Inflammatory macrophage (primary cell): Measurements from ENCODE around the gene TRAF3.
"Not testable (repeated sequence)": the region's sequence is repeated elsewhere in the genome, so short reads cannot be mapped to it uniquely, and the experiment has no call there.

Source experiments
- DNase-seq, 2 donors: peaks; one replicate each; pipeline ENCODE4 v3.0.0-alpha.2; 2020 to 2022

TRAF3 gene

DNA sequence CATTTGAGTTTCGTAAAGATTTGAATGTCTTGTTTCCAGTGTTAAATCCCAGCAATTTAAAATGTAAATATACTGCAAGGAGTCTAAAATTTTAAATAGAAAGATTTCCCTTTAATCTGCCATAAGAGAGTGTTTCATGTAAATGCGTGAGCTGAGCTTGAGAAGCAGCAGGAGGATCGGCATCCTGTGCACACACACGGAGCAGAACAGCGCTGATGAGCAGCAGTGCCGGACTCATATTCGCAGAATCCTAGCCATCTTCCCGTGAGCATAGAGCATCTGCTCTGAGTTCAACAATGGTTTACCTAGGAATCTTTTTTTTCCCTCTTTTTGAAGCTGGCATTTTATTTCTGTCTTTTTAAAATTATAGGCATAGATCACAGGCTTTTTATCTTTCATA is 115.4 kb downstream of the TRAF3 start:
- DNase-seq, result no peak

DNA sequence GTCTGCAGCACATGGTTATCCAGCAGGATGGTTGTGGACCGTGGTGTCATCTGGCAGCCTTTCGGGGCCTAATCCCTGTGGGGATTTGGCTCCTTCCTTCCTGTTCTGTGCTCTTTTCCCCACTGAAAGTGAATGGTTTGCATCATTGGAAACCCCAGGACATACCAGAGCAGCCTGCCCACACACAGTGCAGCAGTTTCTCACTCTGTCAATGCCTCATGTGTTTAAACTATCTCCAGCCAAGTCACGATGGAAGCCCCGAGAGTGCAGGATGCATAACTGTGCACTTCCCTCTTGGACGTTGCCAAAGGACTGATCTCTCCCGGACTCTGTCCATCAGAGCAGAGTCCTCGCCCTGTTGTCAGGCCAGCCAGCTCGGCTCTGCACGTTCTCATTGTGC is 116.2 kb downstream of the TRAF3 start:
- no peak for DNase-seq

DNA sequence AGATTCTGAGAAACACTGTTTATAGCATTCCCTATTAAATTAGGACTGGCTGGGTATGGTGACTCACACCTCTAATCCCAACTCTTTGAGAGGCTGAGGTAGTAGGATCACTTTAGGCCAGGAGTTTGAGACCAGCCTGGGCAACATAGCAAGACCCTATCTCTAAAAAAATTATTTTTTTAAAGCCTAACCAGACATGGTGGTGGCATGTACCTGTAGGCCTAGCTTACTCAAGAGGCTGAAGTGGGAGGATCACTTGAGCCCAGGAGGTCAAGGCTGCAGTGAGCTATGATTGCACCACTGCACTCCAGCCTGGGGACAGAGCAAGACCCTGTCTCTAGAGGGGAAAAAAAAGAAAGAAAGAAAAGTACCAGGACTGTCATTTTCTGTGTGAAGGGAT is 119.5 kb downstream of the TRAF3 start:
- not testable (repeated sequence) for DNase-seq

DNA sequence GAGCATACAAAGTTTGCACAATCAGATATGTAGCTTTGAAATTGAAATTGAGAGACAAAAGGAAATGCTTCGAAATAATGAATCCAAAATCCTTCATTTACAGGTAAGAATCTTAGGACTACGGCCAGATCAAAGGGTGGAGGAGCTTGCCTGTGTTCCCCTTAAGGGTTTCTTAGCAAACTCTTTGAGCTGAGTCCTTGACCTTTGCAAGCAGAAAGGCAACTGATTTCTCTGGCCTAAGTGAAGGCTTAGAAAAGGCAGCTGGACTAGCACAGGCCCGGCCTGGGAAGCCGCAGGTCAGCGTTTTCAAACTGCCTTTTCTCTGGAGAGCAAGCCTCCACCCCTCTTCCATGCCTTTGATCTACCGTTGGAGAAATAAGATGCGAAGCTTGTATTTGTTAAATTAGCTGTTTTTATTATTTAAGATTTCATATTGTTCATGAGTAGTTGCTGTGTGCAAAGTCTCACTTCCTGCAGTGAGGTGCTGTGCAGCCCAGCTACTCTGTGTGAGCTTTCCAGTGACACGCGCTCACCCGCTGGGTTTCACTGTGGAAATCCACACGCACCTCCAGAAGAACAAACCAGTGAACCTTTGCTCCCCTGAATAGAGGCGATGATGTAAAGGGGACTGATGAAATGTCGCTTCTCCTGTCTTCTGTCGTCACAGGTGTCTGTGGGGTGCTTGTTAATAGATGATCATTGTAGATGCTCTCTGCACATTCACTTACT is 120.2 kb downstream of the TRAF3 start:
- no peak for DNase-seq

DNA sequence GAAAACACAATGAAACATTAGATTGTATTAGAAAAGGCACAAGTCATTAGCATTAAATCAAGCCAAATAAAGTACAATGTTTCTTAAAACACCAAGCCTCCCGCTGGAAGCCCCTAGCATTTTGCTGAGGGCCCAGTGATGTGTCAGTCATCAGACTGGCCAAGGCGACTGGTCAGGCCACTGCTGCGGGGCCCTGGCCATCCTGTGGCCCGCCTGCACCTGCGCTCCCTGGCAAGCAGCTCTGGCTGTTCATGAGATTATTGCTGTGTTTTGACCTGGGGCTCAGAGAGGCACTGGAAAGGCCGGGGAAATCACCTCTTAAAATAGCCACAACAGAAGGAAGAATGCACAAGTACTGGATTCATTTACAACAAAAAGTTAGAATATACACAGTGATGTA is 121.0 kb downstream of the TRAF3 start:
- no peak for DNase-seq

DNA sequence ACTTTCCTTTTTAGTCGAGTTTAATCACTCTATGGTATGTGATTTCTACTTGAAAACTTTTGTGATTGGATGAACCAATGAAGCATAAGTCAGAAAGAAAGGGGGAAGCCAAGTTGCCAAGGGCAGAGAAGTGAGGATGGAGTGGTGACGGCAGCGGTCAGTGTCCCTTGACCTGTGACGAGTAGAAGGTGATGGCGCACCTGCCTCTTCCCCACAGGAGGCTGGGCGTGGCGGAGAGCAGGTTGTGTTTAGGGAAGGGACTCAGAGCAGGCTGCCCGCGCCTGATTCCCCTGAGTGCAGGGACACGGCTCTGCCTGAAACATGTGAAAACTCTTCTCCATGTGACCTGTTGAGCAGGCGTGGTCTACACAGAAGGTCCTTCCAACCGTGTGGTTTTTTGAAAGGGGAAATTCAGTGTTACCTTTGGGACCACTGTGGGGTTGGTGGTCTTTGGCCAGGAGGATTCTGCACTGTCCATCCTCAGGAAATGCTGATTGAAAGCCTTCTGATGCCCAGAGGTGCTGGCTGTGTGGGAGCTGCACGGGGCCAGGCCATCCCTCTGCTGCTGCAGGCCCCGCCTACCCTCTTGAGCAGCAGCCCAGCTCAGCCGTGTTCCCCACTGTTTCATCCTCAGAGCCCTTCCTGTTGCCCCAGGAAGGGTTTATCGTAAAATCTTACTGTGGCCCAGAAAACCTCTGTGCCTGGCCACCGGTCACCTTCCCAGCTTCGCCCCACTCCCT is 121.7 kb downstream of the TRAF3 start:
- DNase-seq, result no peak

DNA sequence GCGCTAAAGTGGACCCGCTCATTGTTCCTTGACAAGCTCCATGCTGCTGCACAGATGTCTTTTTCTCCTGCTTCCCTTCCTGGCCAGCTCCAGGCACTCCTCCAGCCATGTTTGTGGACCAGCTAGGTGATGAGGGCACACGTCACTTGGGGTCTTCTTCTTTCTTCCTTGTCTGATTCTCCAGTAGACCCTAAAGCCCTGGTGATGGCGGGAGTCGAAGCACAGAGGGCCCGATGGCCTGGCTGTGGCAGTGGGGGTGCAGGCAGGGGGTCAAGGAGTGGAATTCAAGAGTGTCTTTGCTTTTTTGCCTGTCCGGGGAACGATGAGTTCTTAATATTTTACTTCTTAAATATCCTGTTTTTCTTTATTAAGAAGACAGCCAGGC is 122.3 kb downstream of the TRAF3 start:
- DNase-seq, result no peak

DNA sequence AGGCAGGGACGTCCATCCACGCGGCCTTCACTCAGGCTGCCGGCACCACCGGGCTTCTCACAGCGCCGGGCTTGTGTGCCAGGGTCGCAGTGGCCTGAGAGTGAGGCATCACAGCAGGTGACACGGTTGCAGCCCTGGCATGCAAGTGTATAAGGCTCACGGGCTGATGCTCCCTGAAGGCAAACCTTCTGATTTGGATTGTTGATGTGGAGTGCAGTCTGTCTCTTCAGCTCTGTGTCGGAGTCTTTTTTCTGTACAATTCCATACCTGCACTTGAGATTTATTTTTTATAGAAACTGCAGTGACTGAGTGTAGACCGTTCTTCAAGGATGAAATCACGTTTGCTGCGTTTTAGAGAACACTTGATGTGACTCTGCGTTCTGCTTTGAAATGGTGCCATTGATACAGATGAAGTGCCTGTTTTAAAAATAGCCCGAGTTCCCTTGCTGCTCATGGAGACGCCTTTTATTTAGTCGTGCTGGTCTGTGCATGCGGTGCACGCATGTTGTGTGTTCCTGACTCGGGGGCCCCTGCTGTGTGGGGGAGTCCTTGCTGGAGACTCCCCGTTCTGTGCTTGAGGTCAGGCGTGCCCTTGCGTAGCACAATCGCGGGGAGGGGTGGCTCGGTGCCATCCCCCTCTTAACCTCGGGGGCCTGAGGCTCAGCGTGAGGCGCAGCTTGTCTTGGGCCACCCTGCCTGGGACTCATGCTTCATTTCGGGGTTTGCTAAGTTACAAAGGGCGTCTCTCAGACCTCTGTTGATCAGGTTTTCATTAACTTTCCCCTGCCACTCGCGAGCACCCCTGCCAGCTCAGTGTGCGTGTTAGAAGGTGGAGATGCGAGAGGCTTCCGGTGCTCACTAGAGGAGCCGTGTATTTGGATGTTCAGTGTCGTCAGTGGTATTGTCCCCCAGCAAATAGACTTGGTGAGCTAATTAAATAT is 123.7 kb downstream of the TRAF3 start:
- no peak for DNase-seq

DNA sequence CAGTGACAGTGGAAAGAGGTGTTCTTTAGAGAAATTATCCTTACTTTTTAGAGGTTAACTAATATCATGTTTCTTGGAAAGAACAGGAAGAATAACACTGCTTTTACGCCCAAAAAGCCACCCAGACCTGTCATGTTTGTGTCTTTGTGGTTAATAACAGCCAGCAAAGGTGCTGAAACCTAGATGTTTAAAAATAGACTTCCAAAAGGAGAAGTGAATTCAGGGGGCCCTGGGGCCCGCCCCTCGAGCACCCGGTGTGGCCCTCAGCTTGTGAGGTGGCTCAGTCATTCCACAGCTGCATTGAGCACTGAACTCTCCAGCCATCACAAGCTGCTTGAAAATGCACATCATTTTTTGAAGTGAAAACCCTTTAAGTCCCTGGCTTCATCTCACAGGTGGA is 124.4 kb downstream of the TRAF3 start:
- no peak for DNase-seq

DNA sequence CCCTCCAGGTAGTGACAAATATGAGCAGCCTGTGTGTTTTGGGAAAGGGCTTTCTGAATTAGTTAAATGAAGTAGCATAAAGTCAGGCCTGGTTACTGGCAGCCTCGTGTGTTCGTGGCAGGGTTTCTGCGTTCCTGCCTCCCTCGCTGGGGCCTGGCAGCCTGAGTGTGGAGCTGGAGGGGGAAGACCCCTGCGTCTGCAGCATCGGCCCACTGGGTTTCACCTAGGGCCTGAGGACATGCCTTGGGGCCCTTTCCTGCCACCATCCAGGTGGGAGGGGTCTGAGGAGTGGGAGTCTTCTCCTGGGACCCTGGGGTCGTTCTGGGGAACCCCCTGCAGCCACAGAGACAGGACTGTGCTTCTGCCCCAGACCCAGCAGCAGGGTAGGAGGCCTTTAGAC is 124.8 kb downstream of the TRAF3 start:
- DNase-seq, result no peak

DNA sequence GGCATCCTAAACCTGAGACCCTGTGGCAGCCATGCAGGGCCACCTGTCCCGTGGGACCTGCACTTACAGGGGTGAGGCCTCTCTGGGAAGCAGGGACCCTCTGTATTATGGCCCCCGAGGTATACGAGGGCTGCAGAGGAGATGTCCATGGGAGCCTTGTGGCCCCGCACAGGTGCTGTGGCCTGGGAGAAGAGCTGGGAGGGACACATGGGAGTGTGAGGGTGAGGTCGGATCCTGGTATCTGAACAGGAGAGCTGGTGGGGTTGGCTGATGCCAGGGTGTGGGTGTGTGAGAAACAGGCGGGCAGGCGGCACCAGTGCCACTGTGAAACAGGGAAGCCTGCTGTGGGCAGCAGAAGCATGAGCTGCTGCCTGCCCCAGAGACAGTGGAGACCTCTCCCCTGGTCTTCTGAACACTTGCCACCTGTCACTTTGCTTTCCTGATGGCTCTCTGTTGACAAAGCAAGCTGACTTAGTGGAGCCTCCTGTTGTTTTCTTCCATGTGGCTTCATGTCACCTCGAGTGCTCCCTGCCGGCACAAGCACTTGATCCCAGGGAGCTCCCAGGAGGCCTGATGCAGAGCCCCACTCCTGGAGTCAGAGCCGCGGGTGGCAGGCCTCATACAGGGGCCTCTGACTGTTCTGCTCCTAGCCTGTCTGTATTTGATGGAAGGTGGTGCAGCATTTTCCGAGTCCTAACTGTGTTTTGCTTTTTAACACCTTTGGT is 125.4 kb downstream of the TRAF3 start:
- no peak for DNase-seq

DNA sequence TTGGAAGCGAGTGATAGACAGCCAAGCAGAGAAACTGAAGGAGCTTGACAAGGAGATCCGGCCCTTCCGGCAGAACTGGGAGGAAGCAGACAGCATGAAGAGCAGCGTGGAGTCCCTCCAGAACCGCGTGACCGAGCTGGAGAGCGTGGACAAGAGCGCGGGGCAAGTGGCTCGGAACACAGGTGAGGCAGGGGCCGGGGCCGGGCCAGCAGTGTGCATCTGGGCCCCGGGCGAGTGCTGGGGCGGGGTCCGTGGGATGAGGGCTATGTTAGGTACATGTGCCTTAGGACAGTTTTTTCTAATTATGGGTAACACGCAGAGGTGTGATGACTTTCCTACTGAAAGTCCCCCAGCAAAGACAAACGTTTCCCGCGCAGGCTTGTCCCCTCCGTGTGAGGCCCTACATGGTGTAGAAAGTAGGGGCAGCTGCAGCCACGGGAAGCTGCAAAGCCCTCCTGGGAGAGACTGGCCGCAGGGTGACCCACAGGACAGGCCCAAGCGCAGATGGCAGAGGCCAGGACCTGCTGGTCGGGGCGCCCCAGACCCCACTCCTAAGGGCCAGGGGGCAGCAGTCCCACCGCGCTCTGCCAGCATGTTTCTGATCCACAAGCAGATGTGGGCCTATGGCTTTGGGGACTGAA is 126.1 kb downstream of the TRAF3 start:
- DNase-seq, result no peak

DNA sequence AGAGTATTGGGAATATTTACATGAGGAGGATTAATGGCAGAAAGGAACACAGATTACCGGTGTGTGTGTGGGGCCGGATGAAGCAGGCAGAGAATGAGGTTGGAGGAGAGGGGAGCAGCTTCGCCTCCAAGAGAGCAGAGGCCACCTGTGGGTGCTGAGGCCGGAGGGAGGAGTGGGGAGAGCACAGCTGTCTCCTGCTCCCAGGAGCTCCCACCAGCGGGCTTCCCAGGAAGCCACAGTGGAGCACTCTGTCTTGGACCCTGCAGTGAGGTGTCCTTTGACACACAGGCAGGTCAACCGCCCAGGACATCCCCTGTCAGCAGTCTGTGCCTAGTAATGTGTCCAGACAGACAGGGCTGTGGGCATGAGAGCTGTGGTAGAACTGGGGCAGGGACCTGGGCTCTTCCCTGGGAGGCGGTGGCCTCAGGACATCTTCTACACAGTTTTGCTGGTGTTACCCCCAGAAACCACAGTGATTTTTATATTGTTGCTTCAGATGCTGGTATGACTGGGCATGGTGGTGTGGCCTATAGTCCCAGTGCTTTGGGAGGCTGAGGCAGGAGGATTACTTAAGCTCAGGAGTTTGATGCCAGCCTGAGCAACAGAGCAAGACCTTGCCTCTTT is 126.8 kb downstream of the TRAF3 start:
- no peak for DNase-seq

DNA sequence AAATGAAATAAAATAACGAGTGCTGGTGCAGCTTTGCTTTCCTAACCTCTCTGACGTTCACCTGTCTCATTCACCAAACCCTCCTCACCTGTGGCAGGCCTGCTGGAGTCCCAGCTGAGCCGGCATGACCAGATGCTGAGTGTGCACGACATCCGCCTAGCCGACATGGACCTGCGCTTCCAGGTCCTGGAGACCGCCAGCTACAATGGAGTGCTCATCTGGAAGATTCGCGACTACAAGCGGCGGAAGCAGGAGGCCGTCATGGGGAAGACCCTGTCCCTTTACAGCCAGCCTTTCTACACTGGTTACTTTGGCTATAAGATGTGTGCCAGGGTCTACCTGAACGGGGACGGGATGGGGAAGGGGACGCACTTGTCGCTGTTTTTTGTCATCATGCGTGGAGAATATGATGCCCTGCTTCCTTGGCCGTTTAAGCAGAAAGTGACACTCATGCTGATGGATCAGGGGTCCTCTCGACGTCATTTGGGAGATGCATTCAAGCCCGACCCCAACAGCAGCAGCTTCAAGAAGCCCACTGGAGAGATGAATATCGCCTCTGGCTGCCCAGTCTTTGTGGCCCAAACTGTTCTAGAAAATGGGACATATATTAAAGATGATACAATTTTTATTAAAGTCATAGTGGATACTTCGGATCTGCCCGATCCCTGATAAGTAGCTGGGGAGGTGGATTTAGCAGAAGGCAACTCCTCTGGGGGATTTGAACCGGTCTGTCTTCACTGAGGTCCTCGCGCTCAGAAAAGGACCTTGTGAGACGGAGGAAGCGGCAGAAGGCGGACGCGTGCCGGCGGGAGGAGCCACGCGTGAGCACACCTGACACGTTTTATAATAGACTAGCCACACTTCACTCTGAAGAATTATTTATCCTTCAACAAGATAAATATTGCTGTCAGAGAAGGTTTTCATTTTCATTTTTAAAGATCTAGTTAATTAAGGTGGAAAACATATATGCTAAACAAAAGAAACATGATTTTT is 128.2 kb downstream of the TRAF3 start:
- no peak for DNase-seq

DNA sequence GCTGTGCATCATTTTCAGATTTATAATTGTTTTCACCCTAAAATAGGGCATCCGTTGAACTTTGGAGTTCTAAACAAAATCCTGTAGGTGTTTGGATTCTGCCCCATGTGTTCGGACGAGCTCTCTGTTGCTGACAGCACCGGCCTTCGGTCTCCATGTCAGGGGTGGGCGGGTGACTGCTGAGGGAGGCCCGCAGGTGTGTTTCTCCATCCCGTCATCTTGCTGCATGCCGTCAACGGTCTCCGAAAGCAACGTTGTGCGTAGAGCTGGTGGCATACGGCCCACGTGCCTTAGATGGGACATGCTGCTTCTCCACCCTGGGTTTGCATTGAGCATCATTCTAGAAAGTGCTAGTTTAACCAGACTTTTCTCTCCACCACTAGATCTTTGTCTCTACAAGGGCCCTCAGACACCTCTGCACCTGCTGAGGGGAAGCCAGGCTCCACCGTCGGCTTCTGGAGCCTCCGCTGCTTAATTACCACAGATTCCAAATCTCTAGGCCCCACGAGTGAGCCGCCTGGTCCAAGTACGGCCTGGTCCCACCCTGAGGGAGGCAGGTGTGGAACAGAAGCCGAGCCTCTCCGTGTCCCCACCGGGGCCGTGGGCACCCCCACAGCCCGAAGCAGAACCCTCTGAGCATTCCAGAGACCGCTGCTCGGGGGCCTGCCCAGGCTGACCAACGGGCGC is 129.5 kb downstream of the TRAF3 start:
- no peak for DNase-seq

DNA sequence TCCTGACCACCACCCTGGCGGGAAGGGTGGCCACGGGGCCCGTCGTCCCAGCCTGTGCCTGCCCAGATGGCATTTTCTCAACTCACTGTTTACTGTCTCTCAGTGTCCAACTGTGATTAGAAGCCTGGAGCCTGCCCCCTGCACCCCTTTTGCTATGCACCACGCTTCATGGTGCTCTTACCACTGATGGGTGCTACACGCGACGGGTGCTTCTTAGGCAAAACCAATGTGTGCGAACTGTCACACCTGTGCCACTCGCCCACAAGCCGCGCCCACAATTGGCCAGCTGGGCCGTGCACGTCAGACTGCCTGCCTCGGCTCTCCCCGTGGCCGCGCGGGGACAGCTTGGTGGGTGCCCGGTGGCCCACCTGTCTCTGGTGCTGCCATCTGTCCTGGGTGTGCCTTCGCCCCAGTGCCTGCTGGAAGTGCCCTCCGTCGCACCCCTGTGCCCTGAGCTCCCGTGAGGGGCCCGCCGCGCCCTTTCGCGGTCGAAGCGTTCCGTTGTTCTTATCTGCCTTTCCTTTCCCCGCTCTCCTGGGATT is 130.1 kb downstream of the TRAF3 start:
- DNase-seq, result no peak

DNA sequence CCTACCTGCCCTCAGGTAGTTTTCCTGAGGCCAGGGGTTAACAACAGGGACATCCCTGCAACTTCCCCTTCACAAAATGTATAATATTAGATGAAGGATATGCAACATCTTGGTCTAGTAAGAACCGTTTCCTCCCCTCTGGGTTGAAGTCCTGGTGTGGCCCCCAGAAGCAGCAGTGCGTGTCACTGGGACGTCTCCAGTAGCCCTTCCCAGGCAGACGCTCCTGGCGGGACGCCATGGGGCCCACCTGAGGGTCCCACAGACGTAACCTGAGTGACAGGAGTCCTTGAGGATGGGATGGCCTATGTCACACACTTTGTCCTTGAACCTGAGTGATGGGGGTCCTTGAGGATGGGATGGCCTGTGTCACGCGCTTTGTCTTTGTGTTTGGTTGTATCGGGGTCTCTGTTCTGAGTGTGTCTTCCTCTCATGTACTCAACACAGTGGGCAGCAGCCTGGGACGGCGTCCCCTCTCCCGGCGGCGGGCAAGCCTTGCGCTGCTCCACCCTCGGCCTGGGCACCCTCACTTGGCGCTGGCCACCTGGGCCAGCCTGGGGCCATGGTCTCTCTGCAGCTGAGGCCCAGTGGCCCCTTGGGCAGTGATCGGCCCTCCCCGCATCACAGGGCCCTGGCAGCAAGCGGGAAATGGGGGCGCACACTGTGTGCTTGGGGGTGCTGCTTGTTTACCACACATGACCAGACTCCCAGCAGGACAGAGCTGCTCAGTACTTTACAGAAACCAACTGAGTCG is 130.9 kb downstream of the TRAF3 start:
- no peak for DNase-seq

DNA sequence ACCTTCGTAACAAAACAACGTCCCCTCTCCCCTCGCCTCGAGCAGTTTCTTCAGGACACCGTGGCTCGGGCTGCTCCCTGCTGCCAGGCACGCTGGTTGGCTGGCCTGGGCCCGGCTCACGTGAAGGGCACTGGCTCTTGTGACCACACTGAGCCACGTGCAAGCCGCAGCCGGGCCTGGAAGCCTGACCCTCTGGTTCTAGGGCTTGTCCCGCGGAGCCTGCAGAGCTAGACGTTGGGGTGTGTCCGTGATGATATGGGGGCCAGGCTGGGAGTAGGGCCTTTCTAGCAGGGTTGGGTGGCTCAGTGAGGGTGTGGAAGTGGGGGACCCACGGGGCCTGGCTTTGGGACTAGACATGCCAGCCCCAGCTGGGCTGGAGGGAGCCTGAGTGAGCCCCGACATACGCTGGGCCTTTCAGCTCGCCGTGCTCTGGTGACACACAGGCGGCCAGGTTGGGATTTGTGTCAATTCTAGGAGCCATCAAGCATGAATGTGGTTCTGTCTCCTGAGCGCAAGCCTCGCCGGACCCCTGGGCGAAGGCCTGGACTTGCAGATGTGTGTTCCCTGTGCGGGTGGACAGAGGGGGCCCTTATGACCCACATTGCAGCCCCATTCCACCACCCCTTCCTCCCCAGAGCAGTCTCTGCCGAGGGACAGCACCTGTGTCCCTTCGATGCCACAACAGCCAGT is 131.7 kb downstream of the TRAF3 start:
- DNase-seq, result no peak
